Stomach (tissue), 4 donors: ENCODE measurements around the gene SP1.

Source experiments
- CTCF ChIP-seq, 7 experiments: fragments of 450-650 bp in 4 of 7; fragments of 200-600 bp in 3 of 7; sonication (generic) in 3 of 7; IDR thresholded peaks; one replicate each; pipeline ENCODE4 v1.5.1; 2016 to 2019; ENCODE audit warnings: antibody characterized with exemption in 7 of 7, control low read depth in 2 of 7, mild to moderate bottlenecking in 1 of 7
- POLR2AphosphoS5 ChIP-seq, 3 donors: sonication (generic); formaldehyde crosslinking; IDR thresholded peaks; one replicate each; pipeline ENCODE4 v1.6.1; 2016; ENCODE audit warnings: antibody characterized with exemption in 3 of 3

GRCh38 chr12:53347905-53348304 is 32.1 kb upstream of the SP1 start:
- TF ChIP-seq CTCF (IDR thresholded peaks at IDR 0.05) (no peak), POLR2AphosphoS5 (IDR thresholded peaks at IDR 0.05) (no peak)
